WTC11 (cell line): ENCODE results near the gene RNF148. TPM values are rescaled to one million over a fixed set of nuclear protein-coding genes. Genes with fewer than 3 reads are reported as not detected.

Source experiments
- ATAC-seq: fragments of 200-7000 bp; cut with Tn5 transposase; 2 replicates; pipeline ENCODE4 v1.10.0; 2021; ENCODE audit warnings: mild to moderate bottlenecking, moderate library complexity
- CTCF ChIA-PET: fragments of 300-600 bp; sonication (Branson Sonifier 250); formaldehyde crosslinking; loops from one replicate; lab custom pipeline; 2021; ENCODE audit warnings: antibody characterized with exemption; lab: Charles Lee
- POLR2A ChIA-PET: fragments of 350-600 bp; sonication (Branson Sonifier 250); formaldehyde crosslinking; loops from one replicate; lab custom pipeline; 2021; ENCODE audit warnings: antibody characterized with exemption; lab: Charles Lee
- DNase-seq: peaks from one replicate; pipeline ENCODE4 v3.0.0; 2021; ENCODE audit warnings: low spot score
- H3K27ac Mint-ChIP-seq: 2 replicates; pipeline ENCODE4 v1.8.0; 2021; ENCODE audit warnings: mixed read lengths
- H3K27me3 Mint-ChIP-seq: 2 replicates; pipeline ENCODE4 v1.8.0; 2021; ENCODE audit warnings: low read depth, mild to moderate bottlenecking, moderate library complexity, mixed read lengths
- H3K36me3 Mint-ChIP-seq: 2 replicates; pipeline ENCODE4 v1.8.0; 2021; ENCODE audit warnings: mixed read lengths
- H3K4me1 Mint-ChIP-seq: 2 replicates; pipeline ENCODE4 v1.8.0; 2022; ENCODE audit warnings: mixed read lengths
- H3K4me3 Mint-ChIP-seq: 2 replicates; pipeline ENCODE4 v1.8.0; 2021; ENCODE audit warnings: mild to moderate bottlenecking, moderate library complexity, mixed read lengths
- H3K9me3 Mint-ChIP-seq: 2 replicates; pipeline ENCODE4 v1.8.0; 2021; ENCODE audit warnings: mixed read lengths
- ELF4 ChIP-seq: sonication (generic); formaldehyde crosslinking; IDR thresholded peaks from 2 replicates; pipeline ENCODE4 v1.8.1; 2022; ENCODE audit warnings: low read depth, mild to moderate bottlenecking, moderate library complexity, missing genetic modification reagents
- EMX1 ChIP-seq: fragments of 250-450 bp; sonication (Bioruptor Pico); IDR thresholded peaks from 2 replicates; pipeline ENCODE4 v1.8.0; 2021; ENCODE audit warnings: mild to moderate bottlenecking
- FOXJ3 ChIP-seq: sonication (generic); formaldehyde crosslinking; IDR thresholded peaks from 2 replicates; pipeline ENCODE4 v1.9.0; 2021; ENCODE audit warnings: missing genetic modification reagents, mild to moderate bottlenecking, borderline replicate concordance
- GABPB1 ChIP-seq: sonication (generic); formaldehyde crosslinking; IDR thresholded peaks from 2 replicates; pipeline ENCODE4 v1.8.1; 2023; ENCODE audit warnings: mild to moderate bottlenecking, missing genetic modification reagents
- HMGA2 ChIP-seq: fragments of 250-450 bp; sonication (Bioruptor Pico); IDR thresholded peaks from 2 replicates; pipeline ENCODE4 v1.4.0; 2021; ENCODE audit warnings: mild to moderate bottlenecking, moderate library complexity
- JAZF1 ChIP-seq: fragments of 250-450 bp; sonication (Bioruptor Pico); IDR thresholded peaks from 2 replicates; pipeline ENCODE4 v1.9.0; 2021; ENCODE audit warnings: moderate library complexity, mild to moderate bottlenecking, inconsistent platforms
- KAT7 ChIP-seq: sonication (generic); formaldehyde crosslinking; IDR thresholded peaks from 2 replicates; pipeline ENCODE4 v1.8.1; 2023; ENCODE audit warnings: missing genetic modification reagents, mild to moderate bottlenecking, borderline replicate concordance
- MXD4 ChIP-seq: fragments of 250-450 bp; sonication (Bioruptor Pico); IDR thresholded peaks from 2 replicates; pipeline ENCODE4 v1.8.0; 2021; ENCODE audit warnings: mild to moderate bottlenecking, moderate library complexity, borderline replicate concordance
- NR1H2 ChIP-seq: sonication (generic); formaldehyde crosslinking; IDR thresholded peaks from 2 replicates; pipeline ENCODE4 v1.9.0; 2021; ENCODE audit warnings: mild to moderate bottlenecking, moderate library complexity, missing genetic modification reagents
- NR3C1 ChIP-seq: sonication (generic); formaldehyde crosslinking; conservative IDR thresholded peaks from 2 replicates; pipeline ENCODE4 v1.8.1; 2023; ENCODE audit warnings: low read depth, mild to moderate bottlenecking, missing genetic modification reagents
- PRRX2 ChIP-seq: fragments of 250-450 bp; sonication (Bioruptor Pico); IDR thresholded peaks from 2 replicates; pipeline ENCODE4 v1.8.0; 2021; ENCODE audit warnings: mild to moderate bottlenecking
- SMAD3 ChIP-seq: sonication (generic); formaldehyde crosslinking; IDR thresholded peaks from 2 replicates; pipeline ENCODE4 v1.8.0; 2022; ENCODE audit warnings: missing genetic modification reagents, mild to moderate bottlenecking, borderline replicate concordance
- TEAD4 ChIP-seq: sonication (generic); formaldehyde crosslinking; IDR thresholded peaks from 2 replicates; pipeline ENCODE4 v1.8.0; 2022; ENCODE audit warnings: mild to moderate bottlenecking, missing genetic modification reagents
- TP53 ChIP-seq: sonication (generic); formaldehyde crosslinking; IDR thresholded peaks from 2 replicates; pipeline ENCODE4 v1.8.1; 2023; ENCODE audit warnings: mild to moderate bottlenecking, missing genetic modification reagents
- ZNF121 ChIP-seq: sonication (generic); formaldehyde crosslinking; IDR thresholded peaks from 2 replicates; pipeline ENCODE4 v1.8.0; 2023; ENCODE audit warnings: missing genetic modification reagents
- ZNF671 ChIP-seq: fragments of 250-450 bp; sonication (Bioruptor Pico); IDR thresholded peaks from 2 replicates; pipeline ENCODE4 v1.8.0; 2021; ENCODE audit warnings: mild to moderate bottlenecking
- total RNA-seq: library from RNA; stranded (reverse); gene quantifications from 3 replicates; pipeline ENCODE4 v1.2.3, GENCODE V29; 2021
- TF ChIP-seq, protein P1 (sequence below): sonication (generic); formaldehyde crosslinking; conservative IDR thresholded peaks from 2 replicates; pipeline ENCODE4 v1.8.1; 2022; ENCODE audit warnings: mild to moderate bottlenecking, missing genetic modification reagents
- TF ChIP-seq, protein P2 (sequence below): sonication (generic); formaldehyde crosslinking; IDR thresholded peaks from 2 replicates; pipeline ENCODE4 v1.8.0; 2022; ENCODE audit warnings: missing genetic modification reagents
- TF ChIP-seq, protein P3 (sequence below): sonication (generic); formaldehyde crosslinking; IDR thresholded peaks from 2 replicates; pipeline ENCODE4 v1.8.1; 2022; ENCODE audit warnings: low read depth, mild to moderate bottlenecking, moderate library complexity, missing genetic modification reagents, borderline replicate concordance
- TF ChIP-seq, protein P4 (sequence below): sonication (generic); formaldehyde crosslinking; IDR thresholded peaks from 2 replicates; pipeline ENCODE4 v1.8.1; 2023; ENCODE audit warnings: mild to moderate bottlenecking, moderate library complexity, missing genetic modification reagents

RNF148 gene
- total RNA-seq, 1 experiment from 2014 or later = 0.17 TPM

DNA sequence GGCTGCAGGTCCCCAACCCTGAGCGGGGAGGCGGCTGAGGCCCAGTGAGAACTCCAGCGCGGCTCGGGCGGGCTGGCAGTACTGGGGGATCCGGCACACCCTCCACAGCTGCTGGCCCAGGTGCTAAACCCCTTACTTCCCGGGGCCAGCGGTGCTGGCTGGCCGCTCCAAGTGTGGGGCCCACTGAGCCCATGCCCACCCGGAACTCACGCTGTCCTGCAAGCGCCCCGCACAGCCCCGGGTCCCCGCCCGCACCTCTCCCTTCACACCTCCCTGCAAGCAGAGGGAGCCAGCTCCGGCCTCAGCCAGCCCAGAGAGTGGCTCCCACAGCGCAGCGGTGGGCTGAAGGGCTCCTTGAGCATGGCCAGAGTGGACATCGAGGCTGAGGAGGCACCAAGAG is 28.8 kb downstream of the RNF148 start (continued):
- TF ChIP-seq HMGA2 (CRISPR knock-in tag) = no peak
- TF ChIP-seq, protein P1, sequence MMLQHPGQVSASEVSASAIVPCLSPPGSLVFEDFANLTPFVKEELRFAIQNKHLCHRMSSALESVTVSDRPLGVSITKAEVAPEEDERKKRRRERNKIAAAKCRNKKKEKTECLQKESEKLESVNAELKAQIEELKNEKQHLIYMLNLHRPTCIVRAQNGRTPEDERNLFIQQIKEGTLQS (CRISPR knock-in tag) = no peak

DNA sequence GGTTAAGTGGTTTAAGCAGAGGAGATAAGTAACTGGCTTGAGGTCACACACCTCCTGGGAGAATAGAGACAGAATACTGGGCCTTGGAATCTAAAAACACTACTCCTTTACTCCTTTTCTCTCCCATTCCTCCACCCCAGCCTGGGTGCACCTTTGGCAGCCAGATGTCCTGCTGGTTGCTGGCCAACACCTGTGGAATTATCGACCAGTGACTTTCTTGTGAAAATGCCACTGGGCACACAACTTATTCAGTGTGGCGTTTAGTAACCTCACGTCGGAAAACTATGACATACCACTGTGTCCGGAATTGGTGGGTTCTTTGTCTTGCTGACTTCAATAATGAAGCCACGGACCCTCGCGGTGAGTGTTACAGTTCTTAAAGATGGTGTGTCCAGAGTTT is 30.2 kb downstream of the RNF148 start:
- Mint-ChIP-seq H3K27ac (0 out of 2 replicates have a peak overlapping the region, but pooled peaks have one; percentile 31), H3K4me3 (no peak overlapping the region), H3K4me1 (peaks cover 46% of the 10 kb centered on the region), H3K27me3 (no peaks in the 10 kb centered on the region), H3K36me3 (peaks cover 25% of the 10 kb centered on the region), H3K9me3 (peaks cover 22% of the 10 kb centered on the region)
- CTCF ChIA-PET = no interaction called here
- ATAC-seq (no peak), DNase-seq (no peak)
- TF ChIP-seq TP53 (no peak), FOXJ3 (CRISPR knock-in tag) (no peak), GABPB1 (CRISPR knock-in tag) (no peak), KAT7 (CRISPR knock-in tag) (no peak), ZNF671 (CRISPR knock-in tag) (no peak), MXD4 (CRISPR knock-in tag) (no peak)
- TF ChIP-seq, protein P2, sequence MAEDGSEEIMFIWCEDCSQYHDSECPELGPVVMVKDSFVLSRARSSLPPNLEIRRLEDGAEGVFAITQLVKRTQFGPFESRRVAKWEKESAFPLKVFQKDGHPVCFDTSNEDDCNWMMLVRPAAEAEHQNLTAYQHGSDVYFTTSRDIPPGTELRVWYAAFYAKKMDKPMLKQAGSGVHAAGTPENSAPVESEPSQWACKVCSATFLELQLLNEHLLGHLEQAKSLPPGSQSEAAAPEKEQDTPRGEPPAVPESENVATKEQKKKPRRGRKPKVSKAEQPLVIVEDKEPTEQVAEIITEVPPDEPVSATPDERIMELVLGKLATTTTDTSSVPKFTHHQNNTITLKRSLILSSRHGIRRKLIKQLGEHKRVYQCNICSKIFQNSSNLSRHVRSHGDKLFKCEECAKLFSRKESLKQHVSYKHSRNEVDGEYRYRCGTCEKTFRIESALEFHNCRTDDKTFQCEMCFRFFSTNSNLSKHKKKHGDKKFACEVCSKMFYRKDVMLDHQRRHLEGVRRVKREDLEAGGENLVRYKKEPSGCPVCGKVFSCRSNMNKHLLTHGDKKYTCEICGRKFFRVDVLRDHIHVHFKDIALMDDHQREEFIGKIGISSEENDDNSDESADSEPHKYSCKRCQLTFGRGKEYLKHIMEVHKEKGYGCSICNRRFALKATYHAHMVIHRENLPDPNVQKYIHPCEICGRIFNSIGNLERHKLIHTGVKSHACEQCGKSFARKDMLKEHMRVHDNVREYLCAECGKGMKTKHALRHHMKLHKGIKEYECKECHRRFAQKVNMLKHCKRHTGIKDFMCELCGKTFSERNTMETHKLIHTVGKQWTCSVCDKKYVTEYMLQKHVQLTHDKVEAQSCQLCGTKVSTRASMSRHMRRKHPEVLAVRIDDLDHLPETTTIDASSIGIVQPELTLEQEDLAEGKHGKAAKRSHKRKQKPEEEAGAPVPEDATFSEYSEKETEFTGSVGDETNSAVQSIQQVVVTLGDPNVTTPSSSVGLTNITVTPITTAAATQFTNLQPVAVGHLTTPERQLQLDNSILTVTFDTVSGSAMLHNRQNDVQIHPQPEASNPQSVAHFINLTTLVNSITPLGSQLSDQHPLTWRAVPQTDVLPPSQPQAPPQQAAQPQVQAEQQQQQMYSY (CRISPR knock-in tag) = no peak
- TF ChIP-seq, protein P1 (CRISPR knock-in tag) = no peak
- TF ChIP-seq, protein P3, sequence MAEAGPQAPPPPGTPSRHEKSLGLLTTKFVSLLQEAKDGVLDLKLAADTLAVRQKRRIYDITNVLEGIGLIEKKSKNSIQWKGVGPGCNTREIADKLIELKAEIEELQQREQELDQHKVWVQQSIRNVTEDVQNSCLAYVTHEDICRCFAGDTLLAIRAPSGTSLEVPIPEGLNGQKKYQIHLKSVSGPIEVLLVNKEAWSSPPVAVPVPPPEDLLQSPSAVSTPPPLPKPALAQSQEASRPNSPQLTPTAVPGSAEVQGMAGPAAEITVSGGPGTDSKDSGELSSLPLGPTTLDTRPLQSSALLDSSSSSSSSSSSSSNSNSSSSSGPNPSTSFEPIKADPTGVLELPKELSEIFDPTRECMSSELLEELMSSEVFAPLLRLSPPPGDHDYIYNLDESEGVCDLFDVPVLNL (CRISPR knock-in tag) = no peak
- TF ChIP-seq, protein P4, sequence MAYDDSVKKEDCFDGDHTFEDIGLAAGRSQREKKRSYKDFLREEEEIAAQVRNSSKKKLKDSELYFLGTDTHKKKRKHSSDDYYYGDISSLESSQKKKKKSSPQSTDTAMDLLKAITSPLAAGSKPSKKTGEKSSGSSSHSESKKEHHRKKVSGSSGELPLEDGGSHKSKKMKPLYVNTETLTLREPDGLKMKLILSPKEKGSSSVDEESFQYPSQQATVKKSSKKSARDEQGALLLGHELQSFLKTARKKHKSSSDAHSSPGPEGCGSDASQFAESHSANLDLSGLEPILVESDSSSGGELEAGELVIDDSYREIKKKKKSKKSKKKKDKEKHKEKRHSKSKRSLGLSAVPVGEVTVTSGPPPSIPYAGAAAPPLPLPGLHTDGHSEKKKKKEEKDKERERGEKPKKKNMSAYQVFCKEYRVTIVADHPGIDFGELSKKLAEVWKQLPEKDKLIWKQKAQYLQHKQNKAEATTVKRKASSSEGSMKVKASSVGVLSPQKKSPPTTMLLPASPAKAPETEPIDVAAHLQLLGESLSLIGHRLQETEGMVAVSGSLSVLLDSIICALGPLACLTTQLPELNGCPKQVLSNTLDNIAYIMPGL (CRISPR knock-in tag) = no peak
- POLR2A ChIA-PET = no interaction called here

DNA sequence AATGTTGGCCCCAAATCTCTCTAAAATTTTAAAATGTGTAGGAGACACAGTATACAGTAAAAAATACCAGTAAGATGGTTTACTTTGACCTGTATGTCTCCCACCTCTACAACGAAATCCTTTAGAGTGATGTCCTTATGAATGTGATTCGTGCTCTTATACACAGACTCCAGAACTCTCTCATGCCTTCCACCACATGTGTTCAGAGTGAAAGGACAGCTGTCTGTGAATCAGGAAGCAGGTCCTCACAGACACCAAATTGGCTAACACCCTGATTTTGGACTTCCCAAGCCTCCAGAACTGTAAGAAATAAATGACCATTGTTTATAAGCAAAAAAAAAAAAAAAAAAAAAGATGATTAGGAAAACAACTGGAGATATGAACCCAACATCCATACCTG is 39.0 kb downstream of the RNF148 start:
- no peaks in the 10 kb centered on the region for H3K27me3 Mint-ChIP-seq
- POLR2A ChIA-PET = interaction anchor here (0.7 kb wide), 1 partner anchor 1192 kb away, joined by 3 read pairs; no protein-coding TSS in a partner anchor
- H3K4me1 Mint-ChIP-seq = peaks cover 13% of the 10 kb centered on the region
- CTCF ChIA-PET = interaction anchor here (1.3 kb wide), 1 partner anchor 140 kb away, joined by 3 read pairs; no protein-coding TSS in a partner anchor
- H3K9me3 Mint-ChIP-seq = peaks cover 12% of the 10 kb centered on the region
- peaks cover 3% of the 10 kb centered on the region; the same call in 1 of the 2 replicates for H3K36me3 Mint-ChIP-seq
- DNase-seq = no peak
- no peak overlapping the region for H3K27ac Mint-ChIP-seq
- H3K4me3 Mint-ChIP-seq = no peak overlapping the region
- TF ChIP-seq, protein P2 (CRISPR knock-in tag) = no peak
- TF ChIP-seq JAZF1 (CRISPR knock-in tag) = no peak
- no peak for TF ChIP-seq PRRX2 (CRISPR knock-in tag)
- TF ChIP-seq NR1H2 = no peak
- no peak for TF ChIP-seq ELF4 (CRISPR knock-in tag)
- TF ChIP-seq ZNF121 (CRISPR knock-in tag) = no peak
- no peak for TF ChIP-seq EMX1 (CRISPR knock-in tag)
- TF ChIP-seq MXD4 (CRISPR knock-in tag) = no peak
- TF ChIP-seq TEAD4 = no peak
- TF ChIP-seq SMAD3 (CRISPR knock-in tag) = no peak
- TF ChIP-seq NR3C1 (CRISPR knock-in tag) = no peak
- no peak for ATAC-seq
